Epithelial cell of esophagus (primary cell): Measurements from ENCODE around the gene LRRN2.
"Not testable (repeated sequence)": the region's sequence is repeated elsewhere in the genome, so short reads cannot be mapped to it uniquely, and the experiment has no call there.

ENCODE experiments used
- DNase-seq: peaks from one replicate; pipeline ENCODE4 v3.0.0; 2010; ENCODE audit warnings: low read depth
- H3K4me3 ChIP-seq: 2 replicates; pipeline ENCODE4 v1.5.1; 2011; ENCODE audit warnings: mild to moderate bottlenecking, low read length, control low read depth
- TF ChIP-seq, protein P1 (sequence below): IDR thresholded peaks from 2 replicates; pipeline ENCODE4 v1.5.1; 2011; ENCODE audit warnings: low read depth, mild to moderate bottlenecking, low read length, control low read depth, inconsistent platforms; ENCODE audit not compliant: insufficient read depth; ENCODE audit errors: missing control alignments

The LRRN2 gene

DNA sequence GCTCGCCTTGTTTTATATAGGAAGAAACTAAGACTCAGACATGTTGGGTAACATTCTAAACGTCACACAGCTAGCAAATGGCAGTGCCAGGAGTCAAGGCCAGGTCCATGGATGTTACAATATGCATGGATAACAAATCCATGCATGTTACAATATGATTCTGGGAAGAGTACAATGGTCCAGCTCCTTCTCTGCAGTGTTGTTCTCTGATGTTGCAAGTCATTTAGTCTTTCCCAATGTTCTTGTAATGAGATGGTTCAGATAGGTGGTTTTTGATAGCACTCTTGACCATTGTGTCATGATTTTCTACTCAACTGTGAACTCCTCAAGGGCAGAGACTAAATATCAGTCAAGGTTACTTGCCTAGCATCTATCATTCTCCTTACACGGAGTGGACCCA is 15.7 kb upstream of the LRRN2 start:
- no peak overlapping the region for H3K4me3 ChIP-seq
- TF ChIP-seq, protein P1, sequence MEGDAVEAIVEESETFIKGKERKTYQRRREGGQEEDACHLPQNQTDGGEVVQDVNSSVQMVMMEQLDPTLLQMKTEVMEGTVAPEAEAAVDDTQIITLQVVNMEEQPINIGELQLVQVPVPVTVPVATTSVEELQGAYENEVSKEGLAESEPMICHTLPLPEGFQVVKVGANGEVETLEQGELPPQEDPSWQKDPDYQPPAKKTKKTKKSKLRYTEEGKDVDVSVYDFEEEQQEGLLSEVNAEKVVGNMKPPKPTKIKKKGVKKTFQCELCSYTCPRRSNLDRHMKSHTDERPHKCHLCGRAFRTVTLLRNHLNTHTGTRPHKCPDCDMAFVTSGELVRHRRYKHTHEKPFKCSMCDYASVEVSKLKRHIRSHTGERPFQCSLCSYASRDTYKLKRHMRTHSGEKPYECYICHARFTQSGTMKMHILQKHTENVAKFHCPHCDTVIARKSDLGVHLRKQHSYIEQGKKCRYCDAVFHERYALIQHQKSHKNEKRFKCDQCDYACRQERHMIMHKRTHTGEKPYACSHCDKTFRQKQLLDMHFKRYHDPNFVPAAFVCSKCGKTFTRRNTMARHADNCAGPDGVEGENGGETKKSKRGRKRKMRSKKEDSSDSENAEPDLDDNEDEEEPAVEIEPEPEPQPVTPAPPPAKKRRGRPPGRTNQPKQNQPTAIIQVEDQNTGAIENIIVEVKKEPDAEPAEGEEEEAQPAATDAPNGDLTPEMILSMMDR, result no peak
- no peak for DNase-seq

DNA sequence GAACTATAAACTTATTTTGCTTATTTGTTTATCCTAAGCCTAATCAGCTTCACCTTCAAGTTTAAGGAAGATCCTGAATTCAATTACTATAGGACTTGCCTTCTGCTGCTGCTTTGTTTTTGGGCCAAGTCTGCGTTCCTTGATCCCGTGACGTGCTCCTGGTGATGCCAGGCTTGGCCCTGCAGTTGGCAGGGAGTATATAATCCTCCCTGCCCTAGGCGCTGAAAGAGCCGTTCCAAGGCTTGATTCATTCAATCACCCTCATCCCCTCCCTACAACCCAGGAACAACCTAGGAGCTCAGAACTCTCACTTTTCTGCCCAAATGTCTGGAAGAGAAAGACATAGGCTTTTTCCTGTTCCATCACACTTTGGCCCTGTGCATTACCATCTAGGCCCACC is 12.4 kb upstream of the LRRN2 start:
- no peak overlapping the region for H3K4me3 ChIP-seq
- peak; percentile 57 for DNase-seq
- TF ChIP-seq, protein P1, result no peak

DNA sequence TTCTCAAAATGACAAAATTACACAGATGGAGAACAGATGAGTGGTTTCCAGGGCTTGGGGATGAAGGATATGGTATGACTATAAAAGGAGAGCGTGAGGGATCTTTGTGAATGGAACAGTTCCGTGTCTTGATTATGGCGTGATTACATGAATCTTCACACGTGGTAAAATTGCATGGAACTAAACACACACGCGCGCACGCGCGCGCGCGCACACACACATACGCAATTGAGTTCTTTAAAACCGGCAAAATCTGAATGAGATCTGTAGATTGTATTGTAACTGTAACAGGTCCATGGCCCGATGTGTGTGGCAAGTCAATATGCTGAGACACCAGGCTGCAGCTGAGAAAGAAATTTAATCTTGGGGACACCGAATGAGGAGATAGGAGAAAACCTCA is 11.1 kb upstream of the LRRN2 start:
- no peak for DNase-seq
- TF ChIP-seq, protein P1, result no peak
- H3K4me3 ChIP-seq, result no peak overlapping the region

DNA sequence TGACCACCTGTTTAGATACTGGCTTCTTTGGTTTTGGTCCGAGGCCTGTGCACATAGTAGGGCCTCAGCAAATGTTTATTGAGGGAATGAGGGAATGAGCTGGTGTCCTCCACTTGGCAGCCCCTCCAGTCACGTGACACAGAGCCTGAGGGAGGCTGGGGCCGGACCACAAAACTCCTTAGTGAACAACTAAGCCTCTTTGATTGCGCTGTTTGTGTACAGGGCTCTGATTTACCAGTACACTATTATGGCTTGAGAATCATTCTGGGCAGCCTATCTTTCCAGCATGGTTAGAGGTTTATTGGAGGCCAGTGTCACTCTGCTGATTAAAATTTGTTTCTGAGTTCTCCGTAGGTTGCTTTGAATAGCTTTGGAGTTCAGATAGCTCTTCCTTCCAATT is 10.2 kb upstream of the LRRN2 start:
- TF ChIP-seq, protein P1, result no peak
- H3K4me3 ChIP-seq, result no peak overlapping the region
- no peak for DNase-seq

DNA sequence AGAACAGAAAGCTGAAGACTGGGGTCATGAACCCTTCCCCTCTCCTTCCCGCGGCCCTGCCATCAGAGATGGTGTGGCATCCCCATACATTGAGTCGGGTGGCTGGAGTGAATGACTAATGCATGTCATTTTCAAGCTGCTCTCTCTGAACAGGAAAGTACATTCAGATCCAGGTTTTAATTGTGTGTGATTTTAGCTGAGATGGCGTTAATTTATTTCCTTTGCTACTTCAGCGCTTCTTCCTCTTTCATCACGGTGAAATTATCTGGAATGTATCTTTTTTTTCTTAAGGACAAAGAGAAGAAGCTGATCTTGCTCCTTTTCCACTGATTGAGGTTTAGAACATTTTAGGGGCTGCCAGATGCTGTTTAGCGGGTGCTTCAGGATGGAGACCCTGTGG is 8.6 kb upstream of the LRRN2 start:
- TF ChIP-seq, protein P1, result no peak
- no peak for DNase-seq
- H3K4me3 ChIP-seq, result no peak overlapping the region

DNA sequence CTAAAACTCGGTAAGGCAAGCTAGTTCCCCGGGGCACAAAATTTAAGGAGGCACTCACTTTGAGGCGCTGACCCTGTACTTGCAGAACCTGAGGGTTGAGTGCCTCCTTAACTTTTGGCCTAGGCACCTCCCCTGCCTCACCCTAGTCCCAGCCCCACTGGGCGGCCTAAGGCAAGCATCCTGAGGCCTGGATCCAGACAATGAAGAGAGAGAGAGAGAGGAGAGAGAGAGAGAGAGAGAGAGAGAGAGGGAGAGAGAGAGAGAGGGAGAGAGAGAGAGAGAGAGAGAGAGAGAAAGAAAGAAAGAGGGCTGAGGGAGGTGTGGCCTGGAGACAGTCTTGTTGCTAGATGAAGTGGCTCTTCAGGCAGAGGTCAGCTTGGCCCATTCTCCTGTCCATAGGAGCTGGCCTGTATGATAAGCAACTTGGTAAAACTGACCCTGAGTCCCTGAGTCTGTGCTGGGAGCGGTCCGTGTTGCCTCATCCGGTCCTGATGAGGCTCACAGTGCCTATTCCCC is 7.4 kb upstream of the LRRN2 start:
- no peak for DNase-seq
- H3K4me3 ChIP-seq, result no peak overlapping the region
- TF ChIP-seq, protein P1, result no peak

DNA sequence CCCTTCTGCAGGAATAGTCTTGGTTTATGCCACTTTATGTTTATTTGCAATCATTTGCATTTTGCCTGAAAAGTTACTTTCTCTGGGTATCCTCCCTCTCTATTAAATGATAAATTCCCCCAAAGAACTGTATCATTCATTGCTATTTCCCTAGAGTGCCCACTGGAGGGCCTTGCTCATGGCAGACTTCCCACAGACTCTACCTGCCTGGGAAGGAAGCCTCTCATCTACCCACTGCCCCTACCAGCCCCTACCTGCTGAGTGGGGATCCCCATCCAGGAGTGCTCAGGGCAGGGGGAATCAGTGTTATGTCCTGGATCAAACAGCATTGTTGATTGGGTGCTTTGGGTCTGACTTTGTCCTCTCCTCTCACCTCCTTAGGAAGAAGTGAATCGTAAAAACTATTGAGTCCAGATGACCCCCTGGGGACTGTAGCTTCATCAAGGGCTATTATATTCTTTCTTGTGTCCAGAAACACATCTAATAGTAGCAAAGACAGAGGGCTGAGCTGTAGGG is 6.8 kb upstream of the LRRN2 start:
- no peak overlapping the region for H3K4me3 ChIP-seq
- no peak for DNase-seq

DNA sequence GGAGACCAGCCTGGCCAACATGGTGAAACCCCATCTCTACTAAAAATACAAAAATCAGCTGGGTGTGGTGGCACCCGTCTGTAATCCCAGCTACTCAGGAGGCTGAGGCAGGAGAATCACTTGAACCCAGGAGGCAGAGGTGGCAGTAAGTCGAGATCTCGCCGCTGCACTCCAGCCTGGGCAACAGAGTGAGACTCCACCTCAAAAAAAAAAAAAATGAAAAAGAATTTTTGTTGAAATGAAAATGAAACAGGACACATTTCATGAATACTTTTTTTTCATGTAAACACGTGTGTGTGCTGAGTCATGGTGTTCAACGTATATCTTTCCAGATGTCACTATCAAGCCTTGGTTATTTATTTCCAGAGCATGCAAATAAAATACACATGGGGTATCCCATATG is 5.8 kb upstream of the LRRN2 start:
- not testable (repeated sequence) for H3K4me3 ChIP-seq, DNase-seq

More for the DNA sequence above, 6.8 kb upstream of the LRRN2 start:
- TF ChIP-seq, protein P1, result peak; percentile 3
